ENCODE results near the gene DMD.

GRCh38 chrX:32852203-32852602 lies 359.1 kb downstream of the DMD start:
- TF ChIP-seq POLR2AphosphoS5 (IDR thresholded peaks at IDR 0.05; ENCODE audit: borderline replicate concordance, low read depth, low read length) (no peak), EZH2 (IDR thresholded peaks at IDR 0.05) (no peak)
